PC-3 (cell line): Measurements from ENCODE around the gene NR2C1. TPM values are rescaled to one million over a fixed set of nuclear protein-coding genes. Genes with fewer than 3 reads are reported as not detected.
"Not testable (repeated sequence)": the region's sequence is repeated elsewhere in the genome, so short reads cannot be mapped to it uniquely, and the experiment has no call there.

Experiments
- ATAC-seq: fragments of 200-7000 bp; cut with Tn5 transposase; 2 replicates; pipeline ENCODE4 v1.9.1; 2020; ENCODE audit warnings: mild to moderate bottlenecking, moderate library complexity
- BruUV-seq: library from RNA; stranded (reverse); fragments of 400-500 nt; replicated peaks from 2 replicates; lab custom pipeline; 2021; lab: Mats Ljungman, UMichigan
- CTCF ChIA-PET: fragments of 300-600 bp; sonication (Branson Sonifier 250); formaldehyde crosslinking; loops from one replicate; lab custom pipeline; 2022; ENCODE audit warnings: antibody characterized with exemption; lab: Charles Lee
- POLR2A ChIA-PET: fragments of 300-600 bp; sonication (Branson Sonifier 250); formaldehyde crosslinking; loops from one replicate; lab custom pipeline; 2022; ENCODE audit warnings: antibody characterized with exemption; ENCODE audit not compliant: unreplicated experiment; lab: Charles Lee
- DNase-seq: peaks from one replicate; pipeline ENCODE4 v3.0.0-alpha.2; 2015
- H2AFZ ChIP-seq: fragments of 300-600 bp; sonication (generic); 2 replicates; pipeline ENCODE4 v1.6.0; 2016; ENCODE audit warnings: antibody characterized with exemption, low read length
- H3F3A ChIP-seq: fragments of 300-600 bp; sonication (generic); one replicate; pipeline ENCODE4 v1.6.0; 2017; ENCODE audit warnings: antibody characterized with exemption, low read length, control low read depth, mild to moderate bottlenecking; ENCODE audit not compliant: unreplicated experiment
- H3K27ac ChIP-seq: fragments of 300-600 bp; sonication (generic); 2 replicates; pipeline ENCODE4 v1.5.1; 2016; ENCODE audit warnings: mild to moderate bottlenecking, low read length
- H3K27me3 ChIP-seq: fragments of 300-600 bp; sonication (generic); 2 replicates; pipeline ENCODE4 v1.6.1; 2016; ENCODE audit warnings: low read length, mixed read lengths
- H3K36me3 ChIP-seq: fragments of 300-600 bp; sonication (generic); 2 replicates; pipeline ENCODE4 v1.6.1; 2016; ENCODE audit warnings: low read depth, mixed run types, low read length, mixed read lengths
- H3K4me1 ChIP-seq: fragments of 300-600 bp; sonication (generic); 2 replicates; pipeline ENCODE4 v1.5.1; 2016; ENCODE audit warnings: low read length; ENCODE audit not compliant: insufficient read depth
- H3K4me2 ChIP-seq: fragments of 300-600 bp; sonication (generic); 2 replicates; pipeline ENCODE4 v1.6.0; 2016; ENCODE audit warnings: low read length
- H3K4me3 ChIP-seq: fragments of 300-600 bp; sonication (generic); 2 replicates; pipeline ENCODE4 v1.5.1; 2016; ENCODE audit warnings: mild to moderate bottlenecking, low read length, mixed read lengths
- H3K79me2 ChIP-seq: fragments of 300-600 bp; sonication (generic); 2 replicates; pipeline ENCODE4 v1.6.1; 2017; ENCODE audit warnings: low read length, mixed read lengths
- H3K9ac ChIP-seq: fragments of 300-600 bp; sonication (generic); 2 replicates; pipeline ENCODE4 v1.6.0; 2016; ENCODE audit warnings: mild to moderate bottlenecking, low read length
- H3K9me2 ChIP-seq: fragments of 300-600 bp; sonication (generic); replicated peaks from 2 replicates; pipeline ENCODE4 v1.6.1; 2016; ENCODE audit warnings: mixed run types, low read length, mixed read lengths
- H3K9me3 ChIP-seq: fragments of 300-600 bp; sonication (generic); 2 replicates; pipeline ENCODE4 v1.6.1; 2016; ENCODE audit warnings: low read length, mixed read lengths
- H4K20me1 ChIP-seq: fragments of 300-600 bp; sonication (generic); 2 replicates; pipeline ENCODE4 v1.6.1; 2016; ENCODE audit warnings: low read length, mixed read lengths
- EZH2 ChIP-seq: fragments of 300-600 bp; sonication (generic); IDR thresholded peaks from one replicate; pipeline ENCODE4 v1.6.1; 2017; ENCODE audit warnings: antibody characterized with exemption, mild to moderate bottlenecking, low read length; ENCODE audit not compliant: unreplicated experiment
- EZH2phosphoT487 ChIP-seq: fragments of 300-600 bp; sonication (generic); IDR thresholded peaks from 2 replicates; pipeline ENCODE4 v1.6.1; 2018; ENCODE audit warnings: mild to moderate bottlenecking, antibody characterized with exemption, low read length, borderline replicate concordance
- intact Hi-C: fragments of 100-400 bp; cut with micrococcal nuclease; formaldehyde crosslinking; loops from 2 replicates; pipeline ENCODE4 v1.9.0; 2023
- total RNA-seq: library from RNA; depleted of rRNA; stranded (reverse); fragments of >200 nt; gene quantifications from 2 replicates; pipeline ENCODE4 v1.2.3, GENCODE V29; 2014
- TF ChIP-seq, protein P1 (sequence below): fragments of 300-600 bp; sonication (generic); conservative IDR thresholded peaks from 2 replicates; pipeline ENCODE4 v1.5.1; 2017; ENCODE audit warnings: antibody characterized with exemption, low read depth, mild to moderate bottlenecking, low read length

Gene NR2C1
- total RNA-seq, 1 experiment from 2014 or later = 43.7 TPM

DNA sequence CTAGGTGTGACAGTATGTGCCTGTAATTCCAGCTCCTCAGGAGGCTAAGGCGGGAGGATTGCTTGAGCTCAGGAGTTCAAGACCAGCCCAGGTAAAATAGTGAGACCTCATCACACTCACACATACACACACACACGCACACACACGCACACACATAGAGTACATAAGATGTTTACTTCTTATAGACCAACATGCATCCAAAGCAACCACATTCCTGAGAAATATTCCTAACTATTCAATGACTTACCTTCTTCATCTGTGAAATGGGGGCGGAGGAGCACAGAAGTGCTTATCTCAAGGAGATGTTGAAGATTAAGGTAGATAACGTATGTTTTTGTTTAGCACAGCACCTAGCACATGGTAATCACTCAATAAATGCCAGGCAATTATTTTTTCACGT is 76.4 kb downstream of the NR2C1 start:
- Histone ChIP-seq H3K27ac (no peak overlapping the region), H3K4me1 (peaks cover 13% of the 10 kb centered on the region), H3K27me3 (no peaks in the 10 kb centered on the region), H2AFZ (no peak overlapping the region), H3K36me3 (peaks cover 14% of the 10 kb centered on the region), H3K9me3 (no peaks in the 10 kb centered on the region), H3F3A (no peaks in the 10 kb centered on the region), H3K79me2 (peaks cover 65% of the 10 kb centered on the region), H3K9ac (no peak overlapping the region), H3K4me2 (no peak overlapping the region), H3K9me2 (no peaks in the 10 kb centered on the region), H4K20me1 (peaks cover 11% of the 10 kb centered on the region; the same call in 1 of the 2 replicates), H3K4me3 (no peak overlapping the region)
- CTCF ChIA-PET = no interaction called here
- TF ChIP-seq EZH2phosphoT487 (no peak), EZH2 (no peak)
- TF ChIP-seq, protein P1, sequence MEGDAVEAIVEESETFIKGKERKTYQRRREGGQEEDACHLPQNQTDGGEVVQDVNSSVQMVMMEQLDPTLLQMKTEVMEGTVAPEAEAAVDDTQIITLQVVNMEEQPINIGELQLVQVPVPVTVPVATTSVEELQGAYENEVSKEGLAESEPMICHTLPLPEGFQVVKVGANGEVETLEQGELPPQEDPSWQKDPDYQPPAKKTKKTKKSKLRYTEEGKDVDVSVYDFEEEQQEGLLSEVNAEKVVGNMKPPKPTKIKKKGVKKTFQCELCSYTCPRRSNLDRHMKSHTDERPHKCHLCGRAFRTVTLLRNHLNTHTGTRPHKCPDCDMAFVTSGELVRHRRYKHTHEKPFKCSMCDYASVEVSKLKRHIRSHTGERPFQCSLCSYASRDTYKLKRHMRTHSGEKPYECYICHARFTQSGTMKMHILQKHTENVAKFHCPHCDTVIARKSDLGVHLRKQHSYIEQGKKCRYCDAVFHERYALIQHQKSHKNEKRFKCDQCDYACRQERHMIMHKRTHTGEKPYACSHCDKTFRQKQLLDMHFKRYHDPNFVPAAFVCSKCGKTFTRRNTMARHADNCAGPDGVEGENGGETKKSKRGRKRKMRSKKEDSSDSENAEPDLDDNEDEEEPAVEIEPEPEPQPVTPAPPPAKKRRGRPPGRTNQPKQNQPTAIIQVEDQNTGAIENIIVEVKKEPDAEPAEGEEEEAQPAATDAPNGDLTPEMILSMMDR = no peak
- BruUV-seq = no TSS peak
- intact Hi-C loops = no loop called here
- POLR2A ChIA-PET = no interaction called here
- DNase-seq (no peak), ATAC-seq (no peak)

DNA sequence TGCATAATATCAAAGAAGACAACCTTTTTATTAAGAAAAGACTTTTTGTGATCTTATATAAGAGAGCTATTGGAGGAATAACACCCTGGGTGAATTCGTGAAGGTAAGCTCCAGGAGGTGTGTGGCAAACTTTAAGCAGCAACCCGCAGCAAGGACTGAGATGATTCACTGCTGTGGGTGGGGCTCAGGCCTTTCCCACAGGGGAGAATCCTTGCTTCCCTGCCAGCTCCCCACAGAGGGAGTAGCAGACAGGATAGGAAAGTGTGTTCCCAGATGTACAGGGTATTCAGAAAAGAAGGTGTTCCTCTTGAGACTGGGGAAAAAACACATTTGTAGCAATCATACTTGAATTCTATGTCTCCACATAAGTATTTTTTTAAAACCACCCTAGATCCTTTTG is 79.1 kb downstream of the NR2C1 start:
- ATAC-seq (peak; percentile 99), DNase-seq (peak; percentile 81)
- peaks cover 13% of the 10 kb centered on the region for H3K36me3 ChIP-seq
- CTCF ChIA-PET = no interaction called here
- no peak overlapping the region for H3K4me3 ChIP-seq
- H3K9ac ChIP-seq = no peak overlapping the region
- peak overlapping the region; percentile 54 for H3K4me2 ChIP-seq
- H4K20me1 ChIP-seq = peaks cover 10% of the 10 kb centered on the region; the same call in 1 of the 2 replicates
- POLR2A ChIA-PET = no interaction called here
- H3K9me2 ChIP-seq = no peaks in the 10 kb centered on the region
- no peaks in the 10 kb centered on the region for H3F3A ChIP-seq
- peak overlapping the region; percentile 39 for H3K27ac ChIP-seq
- H3K79me2 ChIP-seq = peaks cover 38% of the 10 kb centered on the region
- intact Hi-C loops = no loop called here
- no TSS peak for BruUV-seq
- no peaks in the 10 kb centered on the region for H3K9me3 ChIP-seq
- H3K27me3 ChIP-seq = no peaks in the 10 kb centered on the region
- H3K4me1 ChIP-seq = peaks cover 13% of the 10 kb centered on the region
- no peak overlapping the region for H2AFZ ChIP-seq
- TF ChIP-seq EZH2 = no peak
- TF ChIP-seq, protein P1 = no peak
- no peak for TF ChIP-seq EZH2phosphoT487

DNA sequence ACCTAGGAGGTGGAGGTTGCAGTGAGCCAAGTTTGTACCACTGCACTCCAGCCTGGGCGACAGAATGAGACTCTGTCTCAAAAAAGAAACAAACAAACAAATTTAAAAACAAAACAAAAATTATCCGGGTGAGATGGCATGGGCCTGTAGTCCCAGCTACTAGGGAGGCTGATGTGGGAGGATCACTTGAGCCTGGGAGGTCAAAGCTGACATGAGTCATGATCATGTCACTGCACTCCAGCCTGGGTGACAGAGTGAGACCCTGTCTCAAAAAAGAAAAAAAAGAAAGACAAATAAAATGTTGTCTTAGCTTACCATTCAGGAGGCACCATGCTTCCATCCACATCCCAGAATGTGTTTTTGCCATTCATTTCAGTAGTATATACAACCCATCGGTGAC is 79.6 kb downstream of the NR2C1 start:
- H4K20me1 ChIP-seq, H3K9me3 ChIP-seq, intact Hi-C loops, H3K9ac ChIP-seq, POLR2A ChIA-PET, H3K27me3 ChIP-seq, BruUV-seq, DNase-seq, CTCF ChIA-PET, H3K9me2 ChIP-seq, H3F3A ChIP-seq, H3K4me3 ChIP-seq, H2AFZ ChIP-seq: not testable (repeated sequence)
- H3K27ac ChIP-seq = 0 out of 2 replicates have a peak overlapping the region, but pooled peaks have one; percentile 39
- peak overlapping the region; percentile 54 for H3K4me2 ChIP-seq
- H3K36me3 ChIP-seq = peaks cover 13% of the 10 kb centered on the region
- peaks cover 13% of the 10 kb centered on the region for H3K4me1 ChIP-seq
- ATAC-seq = peak; percentile 18; the same call in 1 of the 2 replicates
- H3K79me2 ChIP-seq = peaks cover 34% of the 10 kb centered on the region
